GM18508 (cell line): ENCODE data around the gene S1PR5.

Experiments used
- ATAC-seq: cut with Tn5 transposase; IDR thresholded peaks from one replicate; pipeline ENCODE4 v1.9.1; 2021; ENCODE audit warnings: moderate number of reproducible peaks; ENCODE audit not compliant: insufficient read depth, unreplicated experiment

The S1PR5 gene

DNA sequence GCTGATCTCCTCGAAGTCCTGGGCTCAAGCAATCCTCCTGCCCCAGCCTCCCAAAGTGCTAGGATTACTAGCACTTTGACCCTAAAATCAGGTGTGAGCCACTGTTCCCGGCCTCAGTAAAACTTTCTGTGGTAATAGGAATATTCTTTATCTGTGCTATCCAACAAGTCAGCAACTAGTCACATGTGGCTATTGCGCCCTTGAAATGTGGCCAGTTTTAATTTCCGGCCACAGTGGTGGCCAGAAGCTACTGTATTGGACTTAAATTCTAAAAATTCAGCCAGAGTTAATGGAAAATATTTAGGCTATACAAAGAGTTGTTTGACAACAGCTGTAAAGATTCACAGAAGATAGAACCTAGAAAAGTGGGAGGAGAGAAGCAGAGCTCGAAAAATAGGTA, 44.1 kb downstream of the S1PR5 start:
- ATAC-seq = no peak

DNA sequence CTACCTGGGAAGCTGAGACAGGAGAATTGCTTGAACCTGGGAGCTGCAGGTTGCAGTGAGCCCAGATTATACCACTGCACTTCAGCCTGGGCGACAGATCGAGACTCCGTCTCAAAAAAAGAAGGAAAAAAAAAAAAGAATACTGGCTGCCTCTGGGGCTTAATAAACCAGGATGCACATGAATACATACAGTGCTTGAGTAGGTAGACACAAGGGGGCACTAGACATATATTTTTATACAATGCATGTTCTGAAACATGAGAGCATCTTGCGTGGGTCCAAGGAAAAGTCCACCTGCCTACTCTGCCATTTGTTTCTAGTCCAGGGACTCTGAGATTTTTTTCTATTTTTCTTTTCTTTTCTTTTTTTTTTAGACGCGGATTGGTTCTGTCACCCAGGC, 45.3 kb downstream of the S1PR5 start:
- no peak for ATAC-seq

DNA sequence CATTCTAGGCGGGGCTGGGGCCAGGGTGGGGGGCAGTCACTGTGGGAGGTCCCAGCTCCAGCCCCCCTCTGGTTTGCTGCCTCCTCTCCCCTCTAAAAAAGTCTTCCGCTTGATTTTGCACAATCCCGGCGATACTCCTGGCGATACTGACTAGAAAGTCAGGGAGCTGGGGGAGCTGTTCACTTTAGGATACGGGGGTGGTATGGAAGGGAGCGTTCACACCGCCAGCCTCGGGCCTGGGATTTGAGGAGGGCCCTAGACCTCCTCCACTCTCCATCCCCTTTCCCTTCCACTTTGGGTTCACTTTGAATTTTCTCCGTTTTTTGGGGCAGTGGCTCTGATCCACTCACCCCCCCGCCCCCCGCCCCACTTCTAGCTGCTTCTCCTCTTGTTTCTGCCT, 49.1 kb downstream of the S1PR5 start:
- no peak for ATAC-seq

DNA sequence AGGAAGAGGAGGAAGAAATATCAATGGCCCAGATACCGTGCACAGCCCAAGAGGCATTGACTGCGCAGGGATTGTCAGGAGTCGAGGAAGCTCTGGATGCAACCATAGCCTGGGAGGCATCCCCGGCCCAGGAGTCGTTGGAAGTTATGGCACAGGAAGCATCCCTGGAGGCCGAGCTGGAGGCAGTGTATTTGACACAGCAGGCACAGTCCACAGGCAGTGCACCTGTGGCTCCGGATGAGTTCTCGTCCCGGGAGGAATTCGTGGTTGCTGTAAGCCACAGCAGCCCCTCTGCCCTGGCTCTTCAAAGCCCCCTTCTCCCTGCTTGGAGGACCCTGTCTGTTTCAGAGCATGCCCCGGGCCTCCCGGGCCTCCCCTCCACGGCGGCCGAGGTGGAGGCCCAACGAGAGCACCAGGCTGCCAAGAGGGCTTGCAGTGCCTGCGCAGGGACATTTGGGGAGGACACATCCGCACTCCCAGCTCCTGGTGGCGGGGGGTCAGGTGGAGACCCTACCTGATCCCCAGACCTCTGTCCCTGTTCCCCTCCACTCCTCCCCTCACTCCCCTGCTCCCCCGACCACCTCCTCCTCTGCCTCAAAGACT, 50.0 kb downstream of the S1PR5 start:
- ATAC-seq = no peak

DNA sequence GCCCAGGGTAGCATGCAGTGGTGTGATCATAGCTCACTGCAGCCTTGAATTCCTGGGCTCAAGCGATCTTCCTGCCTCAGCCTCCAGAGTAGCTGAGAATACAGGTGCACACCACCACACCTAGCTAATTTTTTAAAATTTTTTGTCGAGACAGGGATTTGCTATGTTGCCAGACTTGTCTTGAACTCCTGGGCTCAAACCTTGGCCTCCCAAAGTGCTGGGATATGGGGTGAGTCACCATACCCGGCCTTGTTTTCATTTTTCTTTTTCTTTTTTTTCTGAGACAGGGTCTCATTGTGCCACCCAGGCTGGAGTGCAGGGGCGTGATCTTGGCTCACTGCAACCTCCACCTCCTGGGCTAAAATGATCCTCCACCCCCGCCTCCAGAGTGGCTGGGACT, 52.8 kb downstream of the S1PR5 start:
- no peak for ATAC-seq
